Measurements from ENCODE around the gene PARP9. TPM values are rescaled to one million over a fixed set of nuclear protein-coding genes. Genes with fewer than 3 reads are reported as not detected.

PARP9 gene
- total and polyA plus RNA-seq, 10 of the 15 experiments (the other 5 are each of a cell fraction or from before 2014, with no cell fraction given), result 34.0 to 122 (median 46.1) TPM

DNA sequence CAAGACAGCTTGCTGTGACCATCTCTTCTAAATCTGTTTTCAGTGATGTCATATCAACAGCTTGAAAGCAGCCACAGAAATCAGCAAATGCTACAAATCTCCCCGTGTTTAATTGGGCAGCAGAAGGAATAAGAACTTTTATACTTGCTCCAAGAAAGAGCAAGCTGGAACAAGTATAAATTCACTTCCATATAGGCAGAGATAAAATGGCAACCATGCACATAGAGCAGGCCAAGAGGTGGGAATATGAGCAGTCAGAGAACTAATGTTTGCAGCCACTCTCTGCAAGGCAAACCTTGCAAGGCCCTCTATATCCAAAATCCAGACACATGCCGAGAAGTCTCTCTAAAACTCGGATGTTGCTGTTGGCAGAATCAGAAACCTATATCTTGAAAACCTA is 16.0 kb downstream of the PARP9 start:
- RAD21 ChIA-PET (ENCODE audit: unreplicated experiment), result interaction anchor here (1.1 to 1.7 kb wide), 3 partner anchors 88 to 999 kb away, joined by 3 read pairs; no protein-coding TSS in a partner anchor
- no peak for ATAC-seq
- Histone ChIP-seq H3K27me3 (replicated peaks in 1 of 2; ENCODE audit: control insufficient read depth in 2 of 2, insufficient read depth in 2 of 2, low read length in 1 of 2) (no peaks in the 10 kb centered on the region), H3K4me1 (ENCODE audit: control insufficient read depth, insufficient read depth, low read length) (no peaks in the 10 kb centered on the region), H3K27ac (ENCODE audit: control insufficient read depth, insufficient read depth) (no peak overlapping the region), H3K4me3 (no peak overlapping the region), H3K4me2 (ENCODE audit: control insufficient read depth, insufficient read depth) (no peak overlapping the region), H3K36me3 (ENCODE audit: control insufficient read depth in 2 of 2, insufficient read depth in 2 of 2, low read length in 1 of 2) (peaks cover 2 to 16% of the 10 kb centered on the region in 2 experiments; a peak in 3 of 4 replicates), H3K9ac (ENCODE audit: control insufficient read depth, insufficient read depth, low read length) (no peak overlapping the region), H3K79me2 (ENCODE audit: control insufficient read depth, insufficient read depth, low read length) (no peaks in the 10 kb centered on the region), H3K9me3 (replicated peaks; ENCODE audit: control insufficient read depth, insufficient read depth, low read length) (no peaks in the 10 kb centered on the region), H2AFZ (ENCODE audit: control insufficient read depth, low read depth, low read length) (no peak overlapping the region), H4K20me1 (ENCODE audit: control insufficient read depth, insufficient read depth) (no peaks in the 10 kb centered on the region)
- in situ Hi-C loops (cut with MboI) (no loop called here), intact Hi-C loops (cut with micrococcal nuclease; ENCODE audit: unreplicated experiment) (no loop called here)
- FAIRE-seq, result no peak
- 97% methylated on average over 3 of the region's 3 CpGs for WGBS (ENCODE audit: insufficient coverage, insufficient replicate concordance, low lambda C conversion rate, missing lambda C conversion rate)
- SMC1A ChIA-PET (ENCODE audit: uncharacterized antibody, unreplicated experiment), result interaction anchor here (0.7 to 4.7 kb wide), 9 partner anchors 9 to 308 kb away, joined by 3 to 27 read pairs (median 3); no protein-coding TSS in a partner anchor
- no peak for DNase-seq (ENCODE audit: low read depth, low spot score)
- CTCF ChIA-PET, result interaction anchor here (0.5 to 1.7 kb wide), 5 partner anchors 11 to 157 kb away, joined by 3 to 8 read pairs (median 7); no protein-coding TSS in a partner anchor
- POLR2A ChIA-PET, result interaction anchor here (0.6 to 1.1 kb wide), 2 partner anchors 36 to 301 kb away, joined by 3 to 4 read pairs; no protein-coding TSS in a partner anchor
- BruUV-seq (replicated peaks), result no TSS peak
- no peak for TF ChIP-seq YBX1 (IDR thresholded peaks at IDR 0.05)
- no peak for TF ChIP-seq ATF7 (IDR thresholded peaks at IDR 0.05; ENCODE audit: low read depth)
- TF ChIP-seq, protein P1, sequence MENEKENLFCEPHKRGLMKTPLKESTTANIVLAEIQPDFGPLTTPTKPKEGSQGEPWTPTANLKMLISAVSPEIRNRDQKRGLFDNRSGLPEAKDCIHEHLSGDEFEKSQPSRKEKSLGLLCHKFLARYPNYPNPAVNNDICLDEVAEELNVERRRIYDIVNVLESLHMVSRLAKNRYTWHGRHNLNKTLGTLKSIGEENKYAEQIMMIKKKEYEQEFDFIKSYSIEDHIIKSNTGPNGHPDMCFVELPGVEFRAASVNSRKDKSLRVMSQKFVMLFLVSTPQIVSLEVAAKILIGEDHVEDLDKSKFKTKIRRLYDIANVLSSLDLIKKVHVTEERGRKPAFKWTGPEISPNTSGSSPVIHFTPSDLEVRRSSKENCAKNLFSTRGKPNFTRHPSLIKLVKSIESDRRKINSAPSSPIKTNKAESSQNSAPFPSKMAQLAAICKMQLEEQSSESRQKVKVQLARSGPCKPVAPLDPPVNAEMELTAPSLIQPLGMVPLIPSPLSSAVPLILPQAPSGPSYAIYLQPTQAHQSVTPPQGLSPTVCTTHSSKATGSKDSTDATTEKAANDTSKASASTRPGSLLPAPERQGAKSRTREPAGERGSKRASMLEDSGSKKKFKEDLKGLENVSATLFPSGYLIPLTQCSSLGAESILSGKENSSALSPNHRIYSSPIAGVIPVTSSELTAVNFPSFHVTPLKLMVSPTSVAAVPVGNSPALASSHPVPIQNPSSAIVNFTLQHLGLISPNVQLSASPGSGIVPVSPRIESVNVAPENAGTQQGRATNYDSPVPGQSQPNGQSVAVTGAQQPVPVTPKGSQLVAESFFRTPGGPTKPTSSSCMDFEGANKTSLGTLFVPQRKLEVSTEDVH (IDR thresholded peaks at IDR 0.05; ENCODE audit: low read depth, partially characterized antibody), result no peak
- no peak for TF ChIP-seq CHD4 (IDR thresholded peaks at IDR 0.05)
- no peak for TF ChIP-seq CUX1 (IDR thresholded peaks at IDR 0.05; ENCODE audit: insufficient replicate concordance, low read depth, low read length)
- no peak for TF ChIP-seq SMC3 (IDR thresholded peaks at IDR 0.05; ENCODE audit: borderline replicate concordance, low read length)
- TF ChIP-seq SRF (IDR thresholded peaks at IDR 0.05; ENCODE audit: low read depth in 2 of 2, low read length in 2 of 2), result no peak
- no peak for TF ChIP-seq MXI1 (IDR thresholded peaks at IDR 0.05; ENCODE audit: low read depth, low read length)
- TF ChIP-seq GATAD2B (conservative IDR thresholded peaks at IDR 0.05; ENCODE audit: low read depth), result no peak
- TF ChIP-seq EP300 (IDR thresholded peaks at IDR 0.05; ENCODE audit: borderline replicate concordance in 1 of 2, control insufficient read depth in 1 of 2, low read depth in 2 of 2, low read length in 2 of 2), result no peak
- no peak for TF ChIP-seq CTCF (IDR thresholded peaks at IDR 0.05 in 2 of 3, conservative IDR thresholded peaks at IDR 0.05 in 1 of 3; ENCODE audit: control insufficient read depth in 2 of 3, extremely low read depth in 1 of 3, insufficient read depth in 1 of 3, low read depth in 3 of 3, low read length in 3 of 3)
- TF ChIP-seq SIN3A (IDR thresholded peaks at IDR 0.05; ENCODE audit: low read depth, low read length), result no peak

All from GM12878 (cell line).